GOT3 (cell line): ENCODE results near the gene SLCO3A1.

Experiments
- DNase-seq: peaks from one replicate; lab custom pipeline; 2025; ENCODE audit warnings: mixed read lengths; lab: John Stamatoyannopoulos, UW

Gene SLCO3A1

DNA sequence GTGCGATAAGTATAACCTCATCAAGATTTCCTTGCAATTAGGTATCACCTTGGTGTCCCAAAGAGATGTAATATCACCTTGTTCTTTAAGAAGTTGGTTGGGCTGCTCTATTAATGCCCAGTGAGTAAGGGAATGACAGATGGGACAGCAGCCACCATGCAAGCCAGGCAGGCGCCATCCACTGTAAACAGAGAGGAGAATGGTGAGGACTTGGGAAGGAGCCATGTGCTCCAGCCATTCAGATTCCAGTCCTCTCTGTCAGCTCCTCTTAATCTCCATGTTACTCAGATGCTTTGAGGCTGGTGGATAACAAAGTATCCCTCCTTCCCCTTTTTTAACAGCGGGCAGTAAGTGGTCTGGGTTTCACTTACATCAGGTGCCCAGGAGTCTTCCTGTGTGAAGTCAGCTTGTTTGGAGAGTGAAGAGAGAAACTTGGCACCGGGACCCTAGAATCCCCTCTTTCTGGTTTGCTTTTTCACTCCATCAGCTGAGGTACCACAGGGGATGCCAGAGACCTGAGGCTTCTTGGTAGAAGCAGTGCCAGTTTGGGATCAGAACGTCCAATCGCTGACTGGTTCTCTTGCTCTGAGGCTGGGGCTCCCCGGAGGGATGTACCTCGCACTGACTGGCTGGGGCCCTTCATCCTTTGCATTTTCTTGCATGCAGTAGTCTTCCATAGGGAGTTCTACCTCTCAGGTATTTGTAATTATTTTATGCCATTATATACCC is 29.5 kb downstream of the SLCO3A1 start:
- DNase-seq = no peak

DNA sequence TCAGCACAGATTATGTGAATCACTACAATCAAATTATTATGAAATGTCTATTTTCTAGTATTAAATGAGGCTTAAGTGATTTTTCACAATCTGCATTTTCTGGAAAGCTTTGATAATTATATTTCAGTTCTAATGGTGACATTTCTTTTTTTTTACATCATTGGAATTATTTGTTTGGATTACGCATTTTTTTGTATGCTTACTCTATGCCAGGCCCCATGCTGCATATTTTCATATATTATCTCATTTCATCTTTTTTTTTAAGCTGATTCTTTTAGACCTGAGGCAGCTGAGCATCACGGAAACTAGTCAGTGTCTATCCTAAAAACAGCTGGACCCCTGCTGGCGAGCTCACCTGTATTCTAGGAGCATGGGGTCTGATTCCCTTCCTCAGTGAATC is 31.1 kb downstream of the SLCO3A1 start:
- DNase-seq = no peak

DNA sequence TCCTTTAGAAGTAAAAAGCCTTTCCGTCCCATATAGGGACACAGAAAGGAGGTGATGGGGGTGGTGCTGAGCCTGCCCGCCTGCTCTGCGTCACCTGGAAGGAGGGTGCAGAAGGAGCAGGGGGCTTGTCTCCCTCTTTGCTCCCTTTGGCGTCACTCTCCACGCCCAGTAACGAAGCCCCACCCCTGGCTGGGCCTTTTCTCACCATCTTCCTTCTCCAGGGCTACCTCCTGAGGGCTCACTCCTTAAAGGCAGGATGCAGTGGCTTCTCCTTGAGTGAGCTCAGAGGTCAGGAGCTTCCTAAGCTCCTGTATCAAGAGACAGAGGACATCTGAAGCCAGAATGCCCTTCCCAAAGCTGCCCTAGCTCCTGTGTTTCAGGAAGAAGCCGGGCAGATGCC is 31.5 kb downstream of the SLCO3A1 start:
- no peak for DNase-seq

DNA sequence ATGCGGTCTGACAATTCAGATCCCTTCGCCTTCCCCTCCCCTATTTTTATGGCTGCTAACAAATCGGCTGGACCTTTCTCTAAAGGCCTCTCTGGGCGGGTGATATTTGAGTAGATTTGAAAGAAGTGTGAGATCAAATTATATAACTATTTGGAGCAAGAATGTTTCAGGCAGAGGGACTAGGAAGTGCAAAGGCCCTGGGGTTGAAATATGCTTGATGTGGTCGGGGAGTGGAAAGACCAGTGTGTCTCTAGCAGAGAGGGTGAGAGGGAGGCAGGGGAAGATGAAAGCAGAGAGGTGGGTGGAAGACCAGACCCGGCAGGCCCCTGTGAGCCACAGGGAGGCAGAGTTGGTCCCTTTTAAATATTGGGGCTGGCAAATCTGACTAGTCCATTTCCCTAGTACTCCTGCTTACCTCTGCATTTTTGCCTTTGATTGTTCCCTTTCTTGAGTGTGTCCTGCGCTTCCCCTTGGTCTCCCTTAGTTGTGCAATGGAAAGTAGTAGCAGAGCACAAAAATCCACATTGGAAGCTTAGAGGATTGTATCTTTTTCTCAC is 32.3 kb downstream of the SLCO3A1 start:
- DNase-seq = no peak

DNA sequence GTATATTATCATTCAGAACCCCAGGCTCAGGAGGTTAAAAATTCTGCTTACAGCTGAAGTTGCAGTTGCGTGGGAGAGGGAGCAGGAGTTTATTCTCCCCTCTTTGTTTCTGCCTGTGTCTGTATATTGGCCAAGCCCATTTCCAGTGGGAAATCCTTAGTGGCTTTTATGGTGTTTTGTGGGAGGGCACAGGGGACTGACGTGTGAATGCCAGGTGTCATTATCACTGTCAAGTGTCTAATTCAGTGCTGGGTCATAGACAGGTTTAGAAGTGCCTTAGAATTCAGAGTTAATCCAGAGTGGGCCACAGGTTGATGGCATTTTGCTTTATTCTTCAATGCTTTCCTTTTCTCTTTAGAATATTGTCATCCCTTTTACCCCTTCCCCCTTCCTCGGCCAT is 33.4 kb downstream of the SLCO3A1 start:
- DNase-seq = no peak

DNA sequence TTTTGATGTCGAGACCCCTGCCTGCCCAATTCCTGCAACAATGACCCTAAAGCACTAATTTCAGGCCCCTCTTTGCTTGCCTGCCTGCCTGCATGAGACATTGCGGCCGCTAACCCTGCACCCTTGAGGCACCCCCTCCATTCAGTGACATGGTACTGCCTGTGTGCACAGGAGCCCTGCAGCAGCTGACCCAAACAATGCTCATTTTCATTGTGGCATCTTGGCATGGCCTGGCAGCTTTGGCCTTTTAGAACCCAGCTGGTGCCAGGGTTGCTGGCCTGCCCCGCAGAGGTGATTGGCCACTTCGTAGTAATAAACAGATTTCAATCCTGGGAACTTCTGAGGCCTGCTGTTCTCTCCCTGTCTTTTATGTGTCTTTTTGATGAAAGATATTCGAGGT is 33.8 kb downstream of the SLCO3A1 start:
- DNase-seq = no peak

DNA sequence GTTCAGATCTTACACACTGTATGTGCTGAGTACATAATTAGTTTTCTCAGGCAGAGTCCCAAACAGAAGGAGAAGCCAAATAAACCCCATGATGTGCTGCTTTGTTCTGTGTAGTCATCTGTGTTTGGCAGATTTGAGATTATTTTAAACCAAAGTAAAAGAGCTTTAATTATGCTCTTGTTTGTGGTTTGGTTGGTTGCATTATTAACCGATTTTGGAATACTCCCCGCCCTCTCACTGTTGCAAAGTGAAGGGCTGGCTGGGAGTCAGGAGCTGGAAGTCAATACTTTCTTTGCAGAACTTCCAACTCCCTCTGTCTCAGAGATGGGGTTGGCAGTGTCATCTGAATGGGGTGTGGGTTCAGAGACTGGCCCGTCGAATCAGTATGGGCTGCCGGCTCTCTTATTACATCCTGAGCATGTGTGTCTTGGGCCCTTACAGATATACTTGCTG is 34.4 kb downstream of the SLCO3A1 start:
- no peak for DNase-seq

DNA sequence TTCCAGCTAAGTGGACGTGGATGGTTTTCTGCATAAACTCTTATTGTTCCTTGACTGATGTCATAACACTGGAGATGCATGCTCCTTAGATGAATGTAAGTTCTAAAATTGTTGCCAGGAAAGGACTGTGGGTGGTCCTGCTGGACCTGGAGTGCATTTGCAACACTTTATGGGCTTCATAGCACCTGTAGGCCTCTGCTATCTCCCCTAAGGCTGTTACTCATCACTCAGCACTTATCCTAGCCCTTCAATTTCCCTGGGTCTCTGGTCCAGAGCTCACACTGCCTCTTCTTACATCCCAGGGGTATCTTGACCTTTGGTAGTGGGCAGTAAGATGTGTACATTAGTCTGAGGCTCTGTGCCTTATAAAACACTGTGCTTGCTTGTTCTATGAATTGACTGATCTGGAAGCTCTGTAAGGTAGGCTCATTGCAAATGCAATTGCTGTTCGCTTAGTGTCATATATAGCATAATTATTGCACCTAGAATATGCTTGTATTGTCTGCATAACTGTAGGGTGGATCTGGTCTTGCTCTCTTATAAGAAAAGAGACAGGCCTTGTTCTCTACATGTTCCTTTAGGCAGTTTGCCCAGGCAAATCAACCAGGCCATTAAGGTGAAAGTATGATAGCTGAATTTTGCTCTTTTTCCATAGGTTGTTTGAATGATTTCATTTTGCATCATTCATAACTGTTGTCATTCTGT is 35.8 kb downstream of the SLCO3A1 start:
- no peak for DNase-seq

DNA sequence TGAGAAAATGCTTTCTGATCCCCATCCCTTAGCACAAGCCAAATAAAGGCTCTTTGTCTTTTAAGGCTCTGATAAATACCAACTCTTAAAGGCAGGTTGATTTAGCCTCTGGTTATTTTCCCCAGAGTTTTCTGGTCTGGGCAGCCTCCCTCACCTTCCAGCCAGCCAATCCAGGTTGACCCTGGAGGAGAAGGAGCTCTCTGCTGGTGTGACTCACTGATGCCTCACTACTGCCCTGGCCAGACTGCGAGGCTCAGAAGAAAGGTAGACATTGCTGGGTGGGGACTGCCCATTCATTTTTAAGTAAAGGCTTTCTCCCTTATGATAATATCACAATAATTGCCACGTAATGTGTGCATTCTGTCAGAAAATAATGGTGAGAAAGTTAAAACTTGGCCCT is 37.1 kb downstream of the SLCO3A1 start:
- DNase-seq = no peak

DNA sequence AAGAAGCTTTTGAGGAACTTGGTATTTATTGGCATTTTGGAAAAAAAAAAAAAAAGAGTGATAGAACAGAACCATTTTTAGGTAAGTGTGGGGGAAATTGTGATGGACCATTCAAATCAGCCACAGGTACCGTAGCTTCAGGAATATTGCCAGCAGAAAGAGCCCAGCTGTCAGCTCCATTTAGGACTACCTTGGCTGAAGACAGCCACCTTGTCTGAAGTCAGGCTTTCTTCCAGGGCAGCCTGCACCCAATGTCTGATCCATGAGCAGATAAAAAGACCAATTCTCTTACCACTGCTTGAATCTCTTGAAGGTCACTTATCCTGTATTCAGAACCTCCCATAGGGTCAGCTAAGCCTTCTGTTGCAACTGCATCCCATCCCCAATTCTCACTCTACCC is 37.6 kb downstream of the SLCO3A1 start:
- DNase-seq = no peak

DNA sequence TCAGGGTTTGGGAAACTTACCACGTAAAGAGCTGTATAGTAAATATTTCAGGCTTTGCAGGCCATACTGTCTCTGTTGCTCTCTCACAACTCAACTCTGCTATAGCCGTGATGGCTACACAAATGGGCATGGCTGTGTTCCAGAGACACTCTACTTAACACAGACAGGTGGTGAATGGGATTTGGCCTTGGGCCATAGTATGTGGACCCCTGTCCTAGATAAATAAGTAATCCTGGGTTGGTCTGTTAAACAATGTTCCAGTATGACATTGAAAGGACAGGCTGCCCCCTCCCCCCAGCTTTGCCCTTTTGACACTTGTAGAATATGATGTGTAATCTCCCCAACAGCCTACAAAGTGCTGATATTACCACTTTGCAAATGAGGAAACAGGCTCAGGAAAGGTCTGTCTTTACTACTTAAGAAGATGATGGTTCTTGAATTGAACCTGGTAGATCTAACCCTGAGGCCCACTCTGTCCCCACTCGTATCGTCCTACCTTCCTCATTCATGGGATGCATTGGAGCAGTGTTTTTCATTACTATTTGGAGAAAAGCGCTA is 38.4 kb downstream of the SLCO3A1 start:
- DNase-seq = no peak

DNA sequence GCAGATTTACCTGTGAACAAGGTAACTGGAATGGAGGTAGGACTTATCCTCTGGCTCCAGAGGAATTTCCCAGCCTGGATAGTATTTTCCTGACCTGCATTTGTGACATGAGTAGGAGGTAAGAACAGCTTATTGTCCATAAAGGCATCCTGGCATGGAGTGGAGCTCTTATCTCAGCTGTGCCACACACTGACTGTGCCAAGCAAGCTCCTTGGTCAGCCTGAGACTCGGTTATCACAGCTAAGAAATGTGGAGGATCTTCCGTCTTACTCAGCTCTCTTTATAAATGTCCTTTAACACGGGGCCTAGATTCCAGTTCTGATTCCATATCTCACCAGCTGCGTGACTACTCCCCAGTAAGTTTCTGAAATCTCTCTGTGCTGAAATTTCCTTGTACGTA is 38.9 kb downstream of the SLCO3A1 start:
- no peak for DNase-seq

DNA sequence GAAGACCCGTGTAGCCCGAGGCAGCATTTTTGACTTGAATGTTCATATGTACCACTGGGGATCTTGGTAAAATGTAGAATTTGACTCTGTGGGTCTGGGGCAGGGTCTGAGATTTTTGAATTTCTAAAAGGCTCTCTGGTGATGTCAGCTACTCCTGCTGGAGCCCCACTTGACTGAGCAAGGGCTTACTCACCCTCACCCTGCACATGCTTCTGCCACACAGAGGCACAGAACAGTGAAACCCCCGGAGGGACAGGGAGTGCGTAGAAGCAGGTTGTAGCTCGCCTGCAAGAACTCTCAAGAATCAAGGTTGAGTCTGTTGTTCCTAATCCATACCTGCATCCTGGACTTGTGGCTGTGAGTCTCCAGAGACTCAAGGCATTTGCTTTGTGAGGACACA is 41.1 kb downstream of the SLCO3A1 start:
- no peak for DNase-seq

DNA sequence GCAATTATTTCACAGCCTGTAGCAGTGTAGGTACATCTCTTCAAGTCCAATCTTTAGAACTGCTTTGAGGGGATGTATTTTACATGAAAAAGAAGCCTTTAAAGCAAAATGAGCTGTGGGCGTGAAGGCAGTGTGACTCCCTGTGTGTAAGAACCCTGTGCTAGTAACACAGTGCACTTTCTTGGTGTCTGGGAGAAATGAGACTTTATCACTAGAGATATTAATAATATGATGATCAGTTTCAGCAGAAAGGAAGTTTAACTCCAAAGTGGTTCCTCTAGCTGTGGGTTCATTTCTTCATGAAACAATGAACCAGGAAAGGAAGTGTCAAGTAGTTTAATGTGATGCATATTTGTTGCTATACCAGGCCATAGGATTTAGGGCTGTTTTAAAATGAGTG is 41.5 kb downstream of the SLCO3A1 start:
- no peak for DNase-seq

DNA sequence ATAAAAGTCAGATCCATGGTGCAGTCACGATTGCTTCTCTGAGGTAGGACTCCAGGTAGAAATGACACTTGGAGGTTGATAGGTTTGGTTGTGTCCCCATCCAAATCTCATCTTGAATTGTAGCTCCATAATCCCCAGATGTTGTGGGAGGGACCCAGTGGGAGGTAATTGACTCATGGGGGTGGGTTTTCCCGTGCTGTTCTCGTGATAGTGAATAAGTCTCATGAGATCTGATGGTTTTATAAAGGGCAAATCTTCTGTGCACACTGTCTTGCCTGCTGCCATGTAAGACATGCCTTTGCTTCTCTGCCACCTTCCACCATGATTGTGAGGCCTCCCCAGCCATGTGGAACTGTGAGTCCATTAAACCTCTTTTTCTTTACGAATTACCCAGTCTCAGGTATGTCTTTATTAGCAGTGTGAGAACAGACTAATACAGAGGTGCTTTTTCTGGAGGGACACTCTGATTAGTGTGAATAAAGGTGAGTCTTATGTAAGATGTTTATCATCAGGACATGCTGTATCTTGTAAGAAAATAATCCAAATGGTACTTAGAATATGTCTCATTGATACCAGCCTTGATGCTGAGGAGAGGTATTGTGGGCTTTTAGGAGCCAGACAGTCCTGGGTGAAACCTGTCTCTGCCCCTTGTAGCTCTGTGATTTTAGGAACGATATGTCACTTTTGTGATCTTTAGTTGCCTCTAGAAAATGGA is 43.0 kb downstream of the SLCO3A1 start:
- no peak for DNase-seq

DNA sequence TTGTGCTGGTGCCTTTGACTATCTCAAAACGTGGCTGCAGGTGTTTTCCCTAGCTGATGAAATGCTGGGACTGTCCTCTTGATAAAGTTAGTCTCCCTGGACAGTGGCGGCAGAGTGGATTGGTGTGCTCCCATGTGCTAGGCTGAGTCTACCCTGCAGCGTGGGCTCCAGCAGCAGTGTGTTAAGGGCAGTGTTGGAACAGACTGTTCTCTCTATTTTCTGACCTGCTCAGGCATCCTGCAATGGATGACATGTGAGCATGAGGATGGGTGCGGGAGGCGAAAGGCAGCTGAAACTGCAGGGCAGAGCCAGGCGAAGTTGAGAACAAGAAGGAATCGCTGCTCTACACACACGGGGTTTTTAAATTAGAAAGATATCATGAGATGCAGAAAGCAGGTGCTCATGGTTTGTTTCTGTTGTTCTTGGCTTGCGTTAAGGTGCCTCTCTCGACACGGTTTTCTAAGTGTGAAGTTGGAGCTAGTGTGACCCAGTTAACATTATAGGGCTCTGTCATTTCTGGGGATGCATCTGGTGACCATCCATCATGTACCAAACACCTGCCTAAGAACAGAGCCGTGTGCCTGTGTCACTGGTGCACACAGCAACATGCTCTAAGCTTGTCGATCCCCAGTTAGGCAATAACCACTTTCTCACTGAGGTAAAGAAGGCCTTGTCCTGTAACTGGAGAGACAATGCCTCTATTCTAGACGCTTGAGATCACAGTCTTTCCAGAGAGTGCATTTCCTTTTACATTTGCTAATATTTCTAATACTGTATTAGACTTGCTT is 44.3 kb downstream of the SLCO3A1 start:
- DNase-seq = no peak

DNA sequence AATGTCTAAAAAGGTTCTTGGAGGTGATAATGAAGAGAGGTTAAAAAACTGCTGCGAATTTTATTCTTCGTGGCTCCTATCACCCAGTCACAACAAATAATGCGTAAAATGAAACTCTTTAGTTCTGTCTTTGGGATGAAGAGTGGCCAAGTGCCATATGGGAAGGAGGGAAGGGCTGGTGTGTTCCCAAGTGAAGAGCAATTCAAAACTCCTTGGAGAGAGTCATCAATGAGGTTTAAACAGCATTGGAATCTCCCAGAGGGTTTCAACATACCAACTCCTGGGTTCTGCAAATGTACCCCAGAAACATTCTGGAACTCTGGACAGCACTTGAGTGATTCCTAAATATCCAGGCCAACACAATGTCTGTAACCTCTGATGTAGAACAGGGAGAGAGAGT is 45.3 kb downstream of the SLCO3A1 start:
- DNase-seq = no peak

DNA sequence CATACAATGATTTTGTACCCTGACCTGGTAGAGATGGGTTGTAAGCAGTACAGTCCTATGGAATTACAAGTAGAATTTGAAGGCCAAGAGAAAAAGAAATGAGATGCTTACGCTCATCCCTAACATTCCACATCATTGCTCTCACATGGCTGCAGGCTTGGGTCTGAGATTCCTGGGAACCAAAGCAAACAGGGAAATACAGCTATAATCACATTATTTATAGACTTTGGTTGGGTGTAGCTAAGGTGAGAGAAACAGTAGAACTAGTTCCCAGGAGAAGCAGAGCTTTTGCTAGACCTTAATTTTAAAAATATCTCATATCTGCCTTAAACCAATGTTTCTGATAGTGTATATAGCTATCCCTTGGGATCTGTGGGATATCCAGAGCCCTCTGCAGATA is 51.4 kb downstream of the SLCO3A1 start:
- DNase-seq = no peak

DNA sequence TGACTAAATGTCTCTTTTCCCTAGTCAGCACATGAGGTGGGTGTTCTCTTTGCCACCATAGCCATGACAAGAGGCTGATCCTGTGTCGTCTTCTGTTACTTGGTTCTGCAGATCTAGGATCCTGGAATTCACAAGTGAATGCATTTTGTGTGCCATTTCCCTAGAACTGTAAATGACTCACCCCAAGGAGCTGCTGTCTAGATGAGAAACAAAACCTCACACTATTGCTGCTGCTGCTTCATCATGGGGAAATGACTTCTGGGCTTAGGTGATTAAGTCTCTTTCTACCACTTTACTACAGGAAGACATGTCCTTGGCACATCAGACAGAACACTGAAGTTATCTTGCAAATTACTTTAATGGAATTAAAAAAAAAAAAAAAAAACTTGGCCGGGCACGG is 54.9 kb downstream of the SLCO3A1 start:
- DNase-seq = no peak

DNA sequence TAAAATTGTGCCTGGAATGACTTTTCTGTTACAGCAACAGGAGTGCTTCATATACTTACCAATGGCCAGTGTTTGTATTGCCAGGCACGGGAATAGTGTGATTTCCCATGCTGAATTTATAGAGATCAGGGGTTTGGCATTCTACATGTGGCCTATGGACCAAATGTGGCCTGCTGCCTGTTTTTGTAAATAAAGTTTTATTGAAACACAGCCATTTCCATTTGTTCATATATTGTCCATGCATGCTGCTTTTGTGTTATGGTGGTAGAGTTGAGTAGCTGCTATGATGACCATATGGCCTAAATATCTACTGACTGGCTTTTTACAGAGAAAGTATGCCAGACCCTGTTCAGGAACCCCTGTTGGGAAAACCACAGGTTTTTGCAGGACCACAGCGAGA is 55.6 kb downstream of the SLCO3A1 start:
- DNase-seq = no peak

DNA sequence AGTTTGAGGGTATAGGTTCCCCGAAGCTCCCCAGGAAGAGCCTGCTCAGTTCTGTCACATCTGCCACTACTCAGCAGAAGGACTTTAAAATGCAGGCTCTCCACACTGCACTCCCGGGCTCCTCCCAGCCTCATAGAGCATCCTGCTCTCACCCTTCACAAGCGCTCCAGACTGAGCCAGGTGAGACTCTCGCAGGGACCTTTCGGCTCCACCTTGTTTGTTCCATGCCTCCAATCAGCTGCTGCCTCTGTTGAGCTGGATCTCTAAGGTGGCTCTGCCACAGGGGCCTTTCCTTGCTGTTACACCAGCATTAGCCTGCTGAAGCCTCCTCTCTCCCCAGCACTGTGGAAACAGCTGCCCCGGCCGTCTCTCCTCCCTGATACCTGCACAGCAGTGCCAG is 56.1 kb downstream of the SLCO3A1 start:
- no peak for DNase-seq

DNA sequence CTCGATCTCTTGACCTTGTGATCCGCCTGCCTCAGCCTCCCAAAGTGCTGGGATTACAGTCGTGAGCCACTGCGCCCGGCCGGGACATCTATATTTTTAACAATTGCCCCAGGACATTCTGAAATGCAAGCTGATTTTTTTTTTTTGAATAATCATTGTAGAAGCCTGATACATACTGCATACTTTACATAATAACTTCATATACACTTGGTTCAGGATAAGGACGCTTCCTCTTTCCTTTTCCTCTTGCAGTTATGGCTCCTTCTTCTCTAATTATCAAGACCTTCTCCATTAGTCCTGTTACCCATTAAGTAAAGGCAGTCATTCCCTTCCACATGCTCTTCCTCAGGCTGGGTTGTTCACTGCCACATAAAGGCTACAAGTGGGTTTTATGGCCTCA is 58.3 kb downstream of the SLCO3A1 start:
- DNase-seq = no peak
